HepG2 (cell line): ENCODE results near the gene ZNF154. TPM values are rescaled to one million over a fixed set of nuclear protein-coding genes. Genes with fewer than 3 reads are reported as not detected.

Source experiments
- HNF4G ChIP-seq, 2 experiments: sonication (generic) in 1 of 2; formaldehyde crosslinking in 1 of 2; IDR thresholded peaks; 2 replicates each; pipeline versions ENCODE4 v1.4.0 to v1.6.1; 2011 to 2020; ENCODE audit warnings: borderline replicate concordance in 2 of 2, low read depth in 2 of 2, mild to moderate bottlenecking in 2 of 2, low read length in 1 of 2, missing genetic modification reagents in 1 of 2, moderate library complexity in 1 of 2
- HNRNPK ChIP-seq: fragments of 200-400 bp; formaldehyde crosslinking; IDR thresholded peaks from 2 replicates; pipeline ENCODE4 v1.6.1; 2018; ENCODE audit warnings: low read length, low read depth, moderate library complexity, mild to moderate bottlenecking; ENCODE audit not compliant: poor library complexity, severe bottlenecking
- IRF2 ChIP-seq: IDR thresholded peaks from 2 replicates; pipeline ENCODE4 v1.6.1; 2018; ENCODE audit warnings: missing genetic modification reagents, missing compliant biosample characterization
- MTF2 ChIP-seq: sonication (generic); formaldehyde crosslinking; IDR thresholded peaks from 2 replicates; pipeline ENCODE4 v1.5.0; 2020; ENCODE audit warnings: missing genetic modification reagents, borderline replicate concordance
- POLR2AphosphoS5 ChIP-seq: IDR thresholded peaks from 2 replicates; pipeline ENCODE4 v1.6.1; 2012; ENCODE audit warnings: low read depth, low read length
- YY1 ChIP-seq: IDR thresholded peaks from 2 replicates; pipeline ENCODE4 v1.6.1; 2011; ENCODE audit warnings: low read length, low read depth, moderate library complexity, mild to moderate bottlenecking; ENCODE audit not compliant: insufficient read depth, insufficient replicate concordance
- ZBTB33 ChIP-seq: sonication (generic); formaldehyde crosslinking; IDR thresholded peaks from 2 replicates; pipeline ENCODE4 v1.4.0; 2020; ENCODE audit warnings: missing genetic modification reagents
- ZNF446 ChIP-seq: sonication (generic); formaldehyde crosslinking; IDR thresholded peaks from 2 replicates; pipeline ENCODE4 v1.5.0; 2020; ENCODE audit warnings: mild to moderate bottlenecking, missing genetic modification reagents
- ZNF790 ChIP-seq: sonication (generic); formaldehyde crosslinking; IDR thresholded peaks from 2 replicates; pipeline ENCODE4 v1.8.0; 2022; ENCODE audit warnings: missing genetic modification reagents, mild to moderate bottlenecking, borderline replicate concordance
- polyA plus RNA-seq, 8 experiments: library from polyadenylated mRNA; depleted of rRNA in 3 of 8; stranded (reverse) in 7 of 8; unstranded in 1 of 8; fragments of >200 nt; fragmentation: Illumina TruSeq in 4 of 8; extraction: Trizol in 4 of 8; gene quantifications; 2 replicates each; pipeline versions ENCODE4 v1.2.1 to v1.2.3, GENCODE V29; 2011 to 2016; ENCODE audit warnings: low read depth in 4 of 8, missing spikeins in 1 of 8, mixed read lengths in 1 of 8; ENCODE audit not compliant: insufficient read depth in 1 of 8
- total RNA-seq, 5 experiments: library from RNA; depleted of rRNA; stranded (reverse); fragments of >200 nt; fragmentation: Illumina TruSeq; extraction: Trizol; gene quantifications; 2 replicates each; pipeline ENCODE4 v1.2.3, GENCODE V29; 2016; ENCODE audit warnings: low read depth in 1 of 5
- TF ChIP-seq, protein P1 (sequence below): sonication (generic); formaldehyde crosslinking; IDR thresholded peaks from 2 replicates; pipeline ENCODE4 v1.5.1; 2020; ENCODE audit warnings: mild to moderate bottlenecking, missing genetic modification reagents
- TF ChIP-seq, protein P2 (sequence below): fragments of 450-650 bp; IDR thresholded peaks from 2 replicates; pipeline ENCODE4 v1.6.1; 2017
- TF ChIP-seq, protein P3 (sequence below): sonication (generic); formaldehyde crosslinking; conservative IDR thresholded peaks from 2 replicates; pipeline ENCODE4 v1.4.0; 2020; ENCODE audit warnings: missing genetic modification reagents
- TF ChIP-seq, protein P4 (sequence below): sonication (generic); formaldehyde crosslinking; IDR thresholded peaks from 2 replicates; pipeline ENCODE4 v1.4.0; 2020; ENCODE audit warnings: mild to moderate bottlenecking, missing genetic modification reagents
- TF ChIP-seq, protein P5 (sequence below): sonication (generic); formaldehyde crosslinking; IDR thresholded peaks from 2 replicates; pipeline ENCODE4 v1.4.0; 2020; ENCODE audit warnings: mild to moderate bottlenecking, missing genetic modification reagents

The ZNF154 gene
- total and polyA plus RNA-seq, 2 of the 13 experiments (the other 11 are each of a cell fraction or from before 2014, with no cell fraction given), result not detected

- TF ChIP-seq, protein P1, sequence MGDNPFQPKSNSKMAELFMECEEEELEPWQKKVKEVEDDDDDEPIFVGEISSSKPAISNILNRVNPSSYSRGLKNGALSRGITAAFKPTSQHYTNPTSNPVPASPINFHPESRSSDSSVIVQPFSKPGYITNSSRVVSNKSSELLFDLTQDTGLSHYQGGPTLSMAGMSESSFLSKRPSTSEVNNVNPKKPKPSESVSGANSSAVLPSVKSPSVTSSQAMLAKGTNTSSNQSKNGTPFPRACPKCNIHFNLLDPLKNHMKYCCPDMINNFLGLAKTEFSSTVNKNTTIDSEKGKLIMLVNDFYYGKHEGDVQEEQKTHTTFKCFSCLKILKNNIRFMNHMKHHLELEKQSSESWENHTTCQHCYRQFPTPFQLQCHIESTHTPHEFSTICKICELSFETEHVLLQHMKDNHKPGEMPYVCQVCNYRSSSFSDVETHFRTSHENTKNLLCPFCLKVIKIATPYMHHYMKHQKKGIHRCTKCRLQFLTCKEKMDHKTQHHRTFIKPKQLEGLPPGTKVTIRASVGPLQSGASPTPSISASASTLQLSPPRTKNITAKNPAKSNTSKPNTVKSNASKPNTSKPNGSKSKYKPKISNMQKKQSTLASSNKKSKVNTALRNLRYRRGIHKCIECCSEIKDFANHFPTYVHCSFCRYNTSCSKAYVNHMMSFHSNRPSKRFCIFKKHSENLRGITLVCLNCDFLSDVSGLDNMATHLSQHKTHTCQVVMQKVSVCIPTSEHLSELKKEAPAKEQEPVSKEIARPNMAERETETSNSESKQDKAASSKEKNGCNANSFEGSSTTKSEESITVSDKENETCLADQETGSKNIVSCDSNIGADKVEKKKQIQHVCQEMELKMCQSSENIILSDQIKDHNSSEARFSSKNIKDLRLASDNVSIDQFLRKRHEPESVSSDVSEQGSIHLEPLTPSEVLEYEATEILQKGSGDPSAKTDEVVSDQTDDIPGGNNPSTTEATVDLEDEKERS (CRISPR knock-in tag), result peak; percentile 48; the same call in 1 of the 2 replicates
- TF ChIP-seq ZNF446 (no peak), MTF2 (CRISPR knock-in tag) (no peak), ZNF790 (CRISPR knock-in tag) (no peak), POLR2AphosphoS5 (peak; percentile 93), HNRNPK (no peak), HNF4G (IDR thresholded peaks at IDR 0.05; ENCODE audit: borderline replicate concordance, low read depth, low read length) (no peak), HNF4G (CRISPR knock-in tag; IDR thresholded peaks at IDR 0.05; ENCODE audit: borderline replicate concordance, low read depth) (0 out of 2 replicates have a peak, but pooled peaks have one; percentile 45), ZBTB33 (CRISPR knock-in tag) (peak; percentile 65; the same call in 1 of the 2 replicates), IRF2 (CRISPR knock-in tag) (peak; percentile 83), YY1 (peak; percentile 91)
- TF ChIP-seq, protein P2, sequence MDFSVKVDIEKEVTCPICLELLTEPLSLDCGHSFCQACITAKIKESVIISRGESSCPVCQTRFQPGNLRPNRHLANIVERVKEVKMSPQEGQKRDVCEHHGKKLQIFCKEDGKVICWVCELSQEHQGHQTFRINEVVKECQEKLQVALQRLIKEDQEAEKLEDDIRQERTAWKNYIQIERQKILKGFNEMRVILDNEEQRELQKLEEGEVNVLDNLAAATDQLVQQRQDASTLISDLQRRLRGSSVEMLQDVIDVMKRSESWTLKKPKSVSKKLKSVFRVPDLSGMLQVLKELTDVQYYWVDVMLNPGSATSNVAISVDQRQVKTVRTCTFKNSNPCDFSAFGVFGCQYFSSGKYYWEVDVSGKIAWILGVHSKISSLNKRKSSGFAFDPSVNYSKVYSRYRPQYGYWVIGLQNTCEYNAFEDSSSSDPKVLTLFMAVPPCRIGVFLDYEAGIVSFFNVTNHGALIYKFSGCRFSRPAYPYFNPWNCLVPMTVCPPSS, result no peak
- TF ChIP-seq, protein P3, sequence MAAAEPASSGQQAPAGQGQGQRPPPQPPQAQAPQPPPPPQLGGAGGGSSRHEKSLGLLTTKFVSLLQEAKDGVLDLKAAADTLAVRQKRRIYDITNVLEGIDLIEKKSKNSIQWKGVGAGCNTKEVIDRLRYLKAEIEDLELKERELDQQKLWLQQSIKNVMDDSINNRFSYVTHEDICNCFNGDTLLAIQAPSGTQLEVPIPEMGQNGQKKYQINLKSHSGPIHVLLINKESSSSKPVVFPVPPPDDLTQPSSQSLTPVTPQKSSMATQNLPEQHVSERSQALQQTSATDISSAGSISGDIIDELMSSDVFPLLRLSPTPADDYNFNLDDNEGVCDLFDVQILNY (CRISPR knock-in tag), result no peak
- TF ChIP-seq, protein P4, sequence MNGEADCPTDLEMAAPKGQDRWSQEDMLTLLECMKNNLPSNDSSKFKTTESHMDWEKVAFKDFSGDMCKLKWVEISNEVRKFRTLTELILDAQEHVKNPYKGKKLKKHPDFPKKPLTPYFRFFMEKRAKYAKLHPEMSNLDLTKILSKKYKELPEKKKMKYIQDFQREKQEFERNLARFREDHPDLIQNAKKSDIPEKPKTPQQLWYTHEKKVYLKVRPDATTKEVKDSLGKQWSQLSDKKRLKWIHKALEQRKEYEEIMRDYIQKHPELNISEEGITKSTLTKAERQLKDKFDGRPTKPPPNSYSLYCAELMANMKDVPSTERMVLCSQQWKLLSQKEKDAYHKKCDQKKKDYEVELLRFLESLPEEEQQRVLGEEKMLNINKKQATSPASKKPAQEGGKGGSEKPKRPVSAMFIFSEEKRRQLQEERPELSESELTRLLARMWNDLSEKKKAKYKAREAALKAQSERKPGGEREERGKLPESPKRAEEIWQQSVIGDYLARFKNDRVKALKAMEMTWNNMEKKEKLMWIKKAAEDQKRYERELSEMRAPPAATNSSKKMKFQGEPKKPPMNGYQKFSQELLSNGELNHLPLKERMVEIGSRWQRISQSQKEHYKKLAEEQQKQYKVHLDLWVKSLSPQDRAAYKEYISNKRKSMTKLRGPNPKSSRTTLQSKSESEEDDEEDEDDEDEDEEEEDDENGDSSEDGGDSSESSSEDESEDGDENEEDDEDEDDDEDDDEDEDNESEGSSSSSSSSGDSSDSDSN (CRISPR knock-in tag), result peak; percentile 58
- TF ChIP-seq, protein P5, sequence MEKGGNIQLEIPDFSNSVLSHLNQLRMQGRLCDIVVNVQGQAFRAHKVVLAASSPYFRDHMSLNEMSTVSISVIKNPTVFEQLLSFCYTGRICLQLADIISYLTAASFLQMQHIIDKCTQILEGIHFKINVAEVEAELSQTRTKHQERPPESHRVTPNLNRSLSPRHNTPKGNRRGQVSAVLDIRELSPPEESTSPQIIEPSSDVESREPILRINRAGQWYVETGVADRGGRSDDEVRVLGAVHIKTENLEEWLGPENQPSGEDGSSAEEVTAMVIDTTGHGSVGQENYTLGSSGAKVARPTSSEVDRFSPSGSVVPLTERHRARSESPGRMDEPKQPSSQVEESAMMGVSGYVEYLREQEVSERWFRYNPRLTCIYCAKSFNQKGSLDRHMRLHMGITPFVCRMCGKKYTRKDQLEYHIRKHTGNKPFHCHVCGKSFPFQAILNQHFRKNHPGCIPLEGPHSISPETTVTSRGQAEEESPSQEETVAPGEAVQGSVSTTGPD (CRISPR knock-in tag), result no peak
Observed at GRCh38 chr19:57746580-57747471, 37.8 kb upstream of the ZNF154 start, which contains the start of gene ZNF776 (continued).
